ENCODE measurements around the gene ERVFRD-1. TPM values are rescaled to one million over a fixed set of nuclear protein-coding genes. Genes with fewer than 3 reads are reported as not detected.

Gene ERVFRD-1
- total RNA-seq, 1 donor from 2014 or later = 0.25 TPM

- Histone ChIP-seq H3K36me3 (no peaks in the 10 kb centered on the region), H3K4me1 (no peaks in the 10 kb centered on the region), H3K27me3 (no peaks in the 10 kb centered on the region), H3K27ac (no peak overlapping the region), H3K4me3 (no peak overlapping the region), H3K9me3 (no peaks in the 10 kb centered on the region)
- TF ChIP-seq POLR2AphosphoS5 (IDR thresholded peaks at IDR 0.05; ENCODE audit: insufficient read depth in 1 of 2, low read depth in 1 of 2) = no peak
- no peak for TF ChIP-seq POLR2A (IDR thresholded peaks at IDR 0.05)
- no peak for TF ChIP-seq CTCF (IDR thresholded peaks at IDR 0.05)
- DNase-seq (ENCODE audit: extremely low spot score in 2 of 2) = no peak
- intact Hi-C loops (cut with DNase I) = loop anchor here (10.0 kb wide), 1 partner anchor 111 kb away; no protein-coding TSS in a partner anchor
Observed at GRCh38 chr6:11065436-11066202, 45.9 kb downstream of the ERVFRD-1 start.

GRCh38 chr6:11064836-11065235, 46.7 kb downstream of the ERVFRD-1 start:
- H3K27me3 ChIP-seq = no peaks in the 10 kb centered on the region
- DNase-seq (ENCODE audit: extremely low spot score in 2 of 2) = no peak
- no peaks in the 10 kb centered on the region for H3K4me1 ChIP-seq
- TF ChIP-seq CTCF (IDR thresholded peaks at IDR 0.05) = no peak
- no peak for TF ChIP-seq POLR2AphosphoS5 (IDR thresholded peaks at IDR 0.05; ENCODE audit: insufficient read depth in 1 of 2, low read depth in 1 of 2)
- no peak for TF ChIP-seq POLR2A (IDR thresholded peaks at IDR 0.05)
- H3K27ac ChIP-seq = no peak overlapping the region
- H3K9me3 ChIP-seq = no peaks in the 10 kb centered on the region
- intact Hi-C loops (cut with DNase I) = loop anchor here (10.0 kb wide), 1 partner anchor 110 kb away; no protein-coding TSS in a partner anchor
- H3K36me3 ChIP-seq = no peaks in the 10 kb centered on the region
- H3K4me3 ChIP-seq = no peak overlapping the region

GRCh38 chr6:11062715-11063114, 48.8 kb downstream of the ERVFRD-1 start:
- intact Hi-C loops (cut with DNase I) = loop anchor here (10.0 kb wide), 1 partner anchor 108 kb away; no protein-coding TSS in a partner anchor
- TF ChIP-seq POLR2AphosphoS5 (IDR thresholded peaks at IDR 0.05; ENCODE audit: insufficient read depth in 1 of 2, low read depth in 1 of 2) = no peak
- no peak for TF ChIP-seq POLR2A (IDR thresholded peaks at IDR 0.05)
- no peak for TF ChIP-seq CTCF (IDR thresholded peaks at IDR 0.05)

GRCh38 chr6:11062083-11062482, 49.4 kb downstream of the ERVFRD-1 start:
- Histone ChIP-seq H3K27ac (no peak overlapping the region), H3K9me3 (no peaks in the 10 kb centered on the region), H3K4me1 (no peaks in the 10 kb centered on the region), H3K27me3 (no peaks in the 10 kb centered on the region), H3K36me3 (no peaks in the 10 kb centered on the region), H3K4me3 (no peak overlapping the region)
- DNase-seq (ENCODE audit: extremely low spot score in 2 of 2) = no peak
- intact Hi-C loops (cut with DNase I) = loop anchor here (10.0 kb wide), 1 partner anchor 107 kb away; no protein-coding TSS in a partner anchor
- no peak for TF ChIP-seq POLR2A (IDR thresholded peaks at IDR 0.05)
- TF ChIP-seq POLR2AphosphoS5 (IDR thresholded peaks at IDR 0.05; ENCODE audit: insufficient read depth in 1 of 2, low read depth in 1 of 2) = no peak
- TF ChIP-seq CTCF (IDR thresholded peaks at IDR 0.05) = no peak

More at GRCh38 chr6:11062715-11063114, 48.8 kb downstream of the ERVFRD-1 start:
- Histone ChIP-seq H3K4me3 (no peak overlapping the region), H3K9me3 (no peaks in the 10 kb centered on the region), H3K4me1 (no peaks in the 10 kb centered on the region), H3K36me3 (no peaks in the 10 kb centered on the region), H3K27ac (no peak overlapping the region), H3K27me3 (no peaks in the 10 kb centered on the region)
- DNase-seq (ENCODE audit: extremely low spot score in 2 of 2) = no peak

- no peaks in the 10 kb centered on the region for H3K4me1 ChIP-seq
- no peak overlapping the region for H3K4me3 ChIP-seq
- no peaks in the 10 kb centered on the region for H3K9me3 ChIP-seq
- intact Hi-C loops (cut with DNase I) = no loop called here
- H3K36me3 ChIP-seq = no peaks in the 10 kb centered on the region
- no peak overlapping the region for H3K27ac ChIP-seq
- TF ChIP-seq CTCF (IDR thresholded peaks at IDR 0.05) = no peak
- TF ChIP-seq POLR2A (IDR thresholded peaks at IDR 0.05) = no peak
- TF ChIP-seq POLR2AphosphoS5 (IDR thresholded peaks at IDR 0.05; ENCODE audit: insufficient read depth in 1 of 2, low read depth in 1 of 2) = no peak
- DNase-seq (ENCODE audit: extremely low spot score in 2 of 2) = no peak
- H3K27me3 ChIP-seq = no peaks in the 10 kb centered on the region
Observed at GRCh38 chr6:11058406-11058805, 53.1 kb downstream of the ERVFRD-1 start.
